Measurements from ENCODE around the gene GLG1. TPM values are rescaled to one million over a fixed set of nuclear protein-coding genes. Genes with fewer than 3 reads are reported as not detected.

GLG1 gene
- total and polyA plus RNA-seq, 2 experiments from 2014 or later, result 142 to 148 TPM

DNA sequence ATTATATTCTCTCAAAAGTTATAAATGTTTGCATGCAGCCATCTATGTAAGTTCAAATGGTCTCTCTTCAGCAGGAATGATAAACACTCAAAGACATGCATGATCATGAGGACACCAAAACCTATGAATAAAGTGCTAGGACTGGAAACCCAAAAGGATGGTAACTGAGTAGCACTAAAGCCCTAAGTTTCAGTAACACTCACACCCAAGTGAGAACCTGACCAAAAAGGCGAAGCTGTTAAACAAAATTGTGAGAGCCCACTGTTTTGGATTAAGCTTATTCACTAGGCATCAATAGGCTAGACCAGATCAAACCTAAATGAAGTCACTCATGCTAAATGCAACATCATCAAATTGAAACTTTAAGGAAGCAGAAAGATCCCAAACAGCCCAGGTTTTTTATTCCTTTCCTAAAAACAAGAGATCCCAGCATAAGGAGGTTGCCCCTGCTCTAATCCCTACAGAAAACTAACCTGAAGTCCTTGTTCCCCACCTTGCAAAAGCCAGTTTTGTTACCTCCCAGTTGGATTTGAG is 42.4 kb downstream of the GLG1 start:
- WGBS (ENCODE audit: low lambda C conversion rate, missing lambda C conversion rate), result 97% methylated on average over 1 of the region's 1 CpG
- Histone ChIP-seq H3K9me2 (replicated peaks; ENCODE audit: insufficient read depth) (no peaks in the 10 kb centered on the region), H3K4me2 (no peak overlapping the region), H3K9me3 (ENCODE audit: low read depth) (no peaks in the 10 kb centered on the region), H3K27me3 (no peaks in the 10 kb centered on the region), H3K27ac (peak overlapping the region; percentile 45), H3K4me1 (ENCODE audit: insufficient read depth) (peaks cover 6% of the 10 kb centered on the region), H4K20me1 (ENCODE audit: insufficient read depth, poor library complexity, severe bottlenecking) (peaks cover 73% of the 10 kb centered on the region), H3K36me3 (replicated peaks; ENCODE audit: insufficient read depth, low read depth) (no peaks in the 10 kb centered on the region), H3K4me3 (no peak overlapping the region), H3K79me2 (peaks cover 94% of the 10 kb centered on the region), H2AFZ (no peak overlapping the region)
- DNase-seq (ENCODE audit: low spot score), result no peak
- TF ChIP-seq EZH2phosphoT487 (IDR thresholded peaks at IDR 0.05; ENCODE audit: low read depth, severe bottlenecking, unreplicated experiment) (no peak), EZH2 (IDR thresholded peaks at IDR 0.05; ENCODE audit: borderline replicate concordance) (no peak)
- TF ChIP-seq, protein P1, sequence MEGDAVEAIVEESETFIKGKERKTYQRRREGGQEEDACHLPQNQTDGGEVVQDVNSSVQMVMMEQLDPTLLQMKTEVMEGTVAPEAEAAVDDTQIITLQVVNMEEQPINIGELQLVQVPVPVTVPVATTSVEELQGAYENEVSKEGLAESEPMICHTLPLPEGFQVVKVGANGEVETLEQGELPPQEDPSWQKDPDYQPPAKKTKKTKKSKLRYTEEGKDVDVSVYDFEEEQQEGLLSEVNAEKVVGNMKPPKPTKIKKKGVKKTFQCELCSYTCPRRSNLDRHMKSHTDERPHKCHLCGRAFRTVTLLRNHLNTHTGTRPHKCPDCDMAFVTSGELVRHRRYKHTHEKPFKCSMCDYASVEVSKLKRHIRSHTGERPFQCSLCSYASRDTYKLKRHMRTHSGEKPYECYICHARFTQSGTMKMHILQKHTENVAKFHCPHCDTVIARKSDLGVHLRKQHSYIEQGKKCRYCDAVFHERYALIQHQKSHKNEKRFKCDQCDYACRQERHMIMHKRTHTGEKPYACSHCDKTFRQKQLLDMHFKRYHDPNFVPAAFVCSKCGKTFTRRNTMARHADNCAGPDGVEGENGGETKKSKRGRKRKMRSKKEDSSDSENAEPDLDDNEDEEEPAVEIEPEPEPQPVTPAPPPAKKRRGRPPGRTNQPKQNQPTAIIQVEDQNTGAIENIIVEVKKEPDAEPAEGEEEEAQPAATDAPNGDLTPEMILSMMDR (IDR thresholded peaks at IDR 0.05; ENCODE audit: poor library complexity), result no peak

DNA sequence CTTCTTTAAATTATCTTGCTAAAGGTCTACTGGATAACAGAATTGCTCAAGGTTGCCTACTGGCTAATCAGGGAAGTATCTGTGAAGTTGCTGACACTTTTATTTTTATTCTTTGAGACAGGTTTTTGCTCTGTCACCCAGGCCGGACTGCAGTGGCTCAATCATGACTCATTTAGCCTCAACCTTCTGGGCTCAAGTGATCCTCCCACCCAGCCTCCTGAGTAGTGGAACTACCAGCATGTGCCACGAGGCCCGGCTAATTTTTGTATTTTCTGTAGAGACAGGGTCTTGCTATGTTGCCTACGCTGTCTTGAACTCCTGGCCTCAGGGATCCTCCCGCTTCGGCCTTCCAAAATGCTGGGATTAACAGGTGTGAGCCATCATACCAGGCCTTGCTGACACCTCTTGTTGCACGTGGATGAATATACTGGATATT is 43.1 kb downstream of the GLG1 start:
- H3K36me3 ChIP-seq (replicated peaks; ENCODE audit: insufficient read depth, low read depth), result no peaks in the 10 kb centered on the region
- H3K4me3 ChIP-seq, result no peak overlapping the region
- peaks cover 72% of the 10 kb centered on the region for H4K20me1 ChIP-seq (ENCODE audit: insufficient read depth, poor library complexity, severe bottlenecking)
- peak overlapping the region; percentile 45 for H3K27ac ChIP-seq
- 92% methylated on average over 7 of the region's 7 CpGs for WGBS (ENCODE audit: low lambda C conversion rate, missing lambda C conversion rate)
- H3K4me2 ChIP-seq, result no peak overlapping the region
- no peaks in the 10 kb centered on the region for H3K9me3 ChIP-seq (ENCODE audit: low read depth)
- peaks cover 4% of the 10 kb centered on the region for H3K4me1 ChIP-seq (ENCODE audit: insufficient read depth)
- DNase-seq (ENCODE audit: low spot score), result peak; percentile 48
- peaks cover 94% of the 10 kb centered on the region for H3K79me2 ChIP-seq
- TF ChIP-seq EZH2phosphoT487 (IDR thresholded peaks at IDR 0.05; ENCODE audit: low read depth, severe bottlenecking, unreplicated experiment), result no peak
- TF ChIP-seq, protein P1 (IDR thresholded peaks at IDR 0.05; ENCODE audit: poor library complexity), result no peak
- TF ChIP-seq EZH2 (IDR thresholded peaks at IDR 0.05; ENCODE audit: borderline replicate concordance), result no peak
- no peak overlapping the region for H2AFZ ChIP-seq
- H3K9me2 ChIP-seq (replicated peaks; ENCODE audit: insufficient read depth), result no peaks in the 10 kb centered on the region
- no peaks in the 10 kb centered on the region for H3K27me3 ChIP-seq

DNA sequence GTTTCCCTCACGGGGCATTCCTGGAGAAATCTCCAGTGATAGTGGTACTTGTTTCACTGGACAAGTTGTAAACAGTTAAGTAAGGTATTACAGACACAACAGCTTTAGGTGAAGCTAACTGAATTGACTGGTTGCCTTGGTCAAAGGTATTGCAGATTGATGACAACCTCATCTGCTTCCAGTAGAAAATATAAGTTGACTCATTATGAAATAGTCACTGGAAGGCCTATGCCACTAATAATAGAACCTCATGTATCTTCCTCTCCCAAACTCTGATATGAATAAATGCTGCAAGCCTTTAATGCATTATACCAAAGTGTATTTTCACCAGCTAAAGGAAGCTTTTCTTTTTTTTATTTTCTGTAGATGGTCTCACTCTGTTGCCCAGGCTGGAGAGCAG is 44.8 kb downstream of the GLG1 start:
- Histone ChIP-seq H3K79me2 (peaks cover 94% of the 10 kb centered on the region), H3K4me1 (ENCODE audit: insufficient read depth) (no peaks in the 10 kb centered on the region), H3K9me2 (replicated peaks; ENCODE audit: insufficient read depth) (no peaks in the 10 kb centered on the region), H3K36me3 (replicated peaks; ENCODE audit: insufficient read depth, low read depth) (no peaks in the 10 kb centered on the region), H3K27me3 (no peaks in the 10 kb centered on the region), H3K4me3 (no peak overlapping the region), H3K4me2 (no peak overlapping the region), H2AFZ (no peak overlapping the region), H3K27ac (no peak overlapping the region), H3K9me3 (ENCODE audit: low read depth) (no peaks in the 10 kb centered on the region), H4K20me1 (ENCODE audit: insufficient read depth, poor library complexity, severe bottlenecking) (peaks cover 74% of the 10 kb centered on the region)
- 88% methylated on average over 1 of the region's 1 CpG for WGBS (ENCODE audit: low lambda C conversion rate, missing lambda C conversion rate)
- DNase-seq (ENCODE audit: low spot score), result no peak
- TF ChIP-seq, protein P1 (IDR thresholded peaks at IDR 0.05; ENCODE audit: poor library complexity), result no peak
- no peak for TF ChIP-seq EZH2phosphoT487 (IDR thresholded peaks at IDR 0.05; ENCODE audit: low read depth, severe bottlenecking, unreplicated experiment)
- no peak for TF ChIP-seq EZH2 (IDR thresholded peaks at IDR 0.05; ENCODE audit: borderline replicate concordance)
